ENCODE data around the gene CEP97. TPM values are rescaled to one million over a fixed set of nuclear protein-coding genes. Genes with fewer than 3 reads are reported as not detected.

The CEP97 gene, protein sequence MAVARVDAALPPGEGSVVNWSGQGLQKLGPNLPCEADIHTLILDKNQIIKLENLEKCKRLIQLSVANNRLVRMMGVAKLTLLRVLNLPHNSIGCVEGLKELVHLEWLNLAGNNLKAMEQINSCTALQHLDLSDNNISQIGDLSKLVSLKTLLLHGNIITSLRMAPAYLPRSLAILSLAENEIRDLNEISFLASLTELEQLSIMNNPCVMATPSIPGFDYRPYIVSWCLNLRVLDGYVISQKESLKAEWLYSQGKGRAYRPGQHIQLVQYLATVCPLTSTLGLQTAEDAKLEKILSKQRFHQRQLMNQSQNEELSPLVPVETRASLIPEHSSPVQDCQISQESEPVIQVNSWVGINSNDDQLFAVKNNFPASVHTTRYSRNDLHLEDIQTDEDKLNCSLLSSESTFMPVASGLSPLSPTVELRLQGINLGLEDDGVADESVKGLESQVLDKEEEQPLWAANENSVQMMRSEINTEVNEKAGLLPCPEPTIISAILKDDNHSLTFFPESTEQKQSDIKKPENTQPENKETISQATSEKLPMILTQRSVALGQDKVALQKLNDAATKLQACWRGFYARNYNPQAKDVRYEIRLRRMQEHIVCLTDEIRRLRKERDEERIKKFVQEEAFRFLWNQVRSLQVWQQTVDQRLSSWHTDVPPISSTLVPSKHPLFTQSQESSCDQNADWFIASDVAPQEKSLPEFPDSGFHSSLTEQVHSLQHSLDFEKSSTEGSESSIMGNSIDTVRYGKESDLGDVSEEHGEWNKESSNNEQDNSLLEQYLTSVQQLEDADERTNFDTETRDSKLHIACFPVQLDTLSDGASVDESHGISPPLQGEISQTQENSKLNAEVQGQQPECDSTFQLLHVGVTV
- total RNA-seq = 10 to 100 TPM in 1 of 3 donors, 1 to 10 TPM in 2; 8.5 to 11.0 (median 9.4) TPM
- total RNA-seq (2013) = 14.8 TPM

DNA sequence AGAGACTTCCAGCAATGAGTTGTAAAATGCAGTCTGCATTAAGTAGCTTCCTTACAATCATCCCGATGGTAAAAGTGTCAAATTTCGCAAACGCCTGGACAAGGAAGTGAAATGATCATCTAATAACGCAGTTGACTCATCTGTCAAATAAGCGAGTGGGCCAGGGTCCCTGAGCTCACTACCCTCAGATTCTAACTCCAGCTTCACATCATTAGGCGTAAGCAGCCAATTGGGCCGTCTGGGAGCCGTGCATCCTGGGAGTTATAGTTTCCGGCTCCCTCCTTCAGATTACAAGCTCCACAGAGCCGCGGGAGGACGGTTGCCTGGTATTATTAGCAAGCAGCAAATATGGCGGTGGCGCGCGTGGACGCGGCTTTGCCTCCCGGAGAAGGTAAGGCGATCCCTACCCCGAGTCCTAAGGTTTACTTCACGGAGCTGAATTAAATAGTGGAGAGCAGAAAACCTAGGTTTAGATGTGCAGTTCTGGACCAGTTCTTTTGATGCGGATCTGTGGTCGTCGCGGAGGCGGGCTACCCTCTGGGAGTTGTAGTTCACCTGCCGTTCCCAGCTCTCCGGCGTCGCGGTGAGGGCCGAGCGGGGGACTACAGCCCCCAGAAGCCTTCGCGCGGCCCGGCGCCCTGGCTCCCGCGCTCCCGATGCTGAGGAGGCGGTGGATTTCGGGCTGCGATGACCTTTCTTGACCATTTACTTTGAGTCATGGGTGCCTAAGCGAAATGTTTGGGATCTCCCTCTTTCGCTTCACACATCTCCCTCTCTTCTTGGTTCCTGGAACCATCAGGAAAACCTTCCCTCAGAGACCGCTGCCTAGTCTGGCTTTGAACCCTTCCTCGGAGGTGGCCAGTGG is at the start of gene CEP97:
CEP97 (plus strand) TSS at position 286 of the 865 bp plus-strand sequence; CDS start at position 349, 63 bp downstream.
- H3K27me3 Mint-ChIP-seq (ENCODE audit: low read depth in 2 of 2) = no peaks in the 10 kb centered on the region
- peak within 1 kb of the TSS; percentile 98 for H3K4me3 Mint-ChIP-seq
- ATAC-seq (peak; percentile 96 to 100 (median 97)), DNase-seq (peak; percentile 79 to 91)
- no peaks in the 10 kb centered on the region for H3K9me3 Mint-ChIP-seq
- peaks cover 17 to 25% of the 10 kb centered on the region in 2 donors for H3K4me1 Mint-ChIP-seq
- H3K36me3 Mint-ChIP-seq = no peaks in the 10 kb centered on the region
- Histone ChIP-seq H3K4me1 (ENCODE audit: control insufficient read depth, insufficient read depth, low read length) (peaks cover 12% of the 10 kb centered on the region), H3K27me3 (ENCODE audit: control insufficient read depth, insufficient read depth, low read length) (no peaks in the 10 kb centered on the region), H3K27ac (ENCODE audit: low read length) (peak within 1 kb of the TSS; percentile 54), H3K36me3 (ENCODE audit: control insufficient read depth, insufficient read depth, low read length) (peaks cover 8% of the 10 kb centered on the region), H3K4me3 (ENCODE audit: low read length) (peak within 1 kb of the TSS; percentile 82), H3K9me3 (ENCODE audit: control insufficient read depth, insufficient read depth, low read length) (no peaks in the 10 kb centered on the region)
- TF ChIP-seq, protein P1, sequence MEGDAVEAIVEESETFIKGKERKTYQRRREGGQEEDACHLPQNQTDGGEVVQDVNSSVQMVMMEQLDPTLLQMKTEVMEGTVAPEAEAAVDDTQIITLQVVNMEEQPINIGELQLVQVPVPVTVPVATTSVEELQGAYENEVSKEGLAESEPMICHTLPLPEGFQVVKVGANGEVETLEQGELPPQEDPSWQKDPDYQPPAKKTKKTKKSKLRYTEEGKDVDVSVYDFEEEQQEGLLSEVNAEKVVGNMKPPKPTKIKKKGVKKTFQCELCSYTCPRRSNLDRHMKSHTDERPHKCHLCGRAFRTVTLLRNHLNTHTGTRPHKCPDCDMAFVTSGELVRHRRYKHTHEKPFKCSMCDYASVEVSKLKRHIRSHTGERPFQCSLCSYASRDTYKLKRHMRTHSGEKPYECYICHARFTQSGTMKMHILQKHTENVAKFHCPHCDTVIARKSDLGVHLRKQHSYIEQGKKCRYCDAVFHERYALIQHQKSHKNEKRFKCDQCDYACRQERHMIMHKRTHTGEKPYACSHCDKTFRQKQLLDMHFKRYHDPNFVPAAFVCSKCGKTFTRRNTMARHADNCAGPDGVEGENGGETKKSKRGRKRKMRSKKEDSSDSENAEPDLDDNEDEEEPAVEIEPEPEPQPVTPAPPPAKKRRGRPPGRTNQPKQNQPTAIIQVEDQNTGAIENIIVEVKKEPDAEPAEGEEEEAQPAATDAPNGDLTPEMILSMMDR (IDR thresholded peaks at IDR 0.05) = no peak
- intact Hi-C loops (cut with micrococcal nuclease) = loop anchor here (1.0 to 2.0 kb wide), 4 partner anchors 38 to 127 kb away; partner anchors contain the start of genes NXPE3, RPL24 and ZBTB11
- under 1% methylated on average over 49 of the region's 49 CpGs for WGBS (ENCODE audit: insufficient coverage)
- peak within 1 kb of the TSS; percentile 90 to 95 for H3K27ac Mint-ChIP-seq

DNA sequence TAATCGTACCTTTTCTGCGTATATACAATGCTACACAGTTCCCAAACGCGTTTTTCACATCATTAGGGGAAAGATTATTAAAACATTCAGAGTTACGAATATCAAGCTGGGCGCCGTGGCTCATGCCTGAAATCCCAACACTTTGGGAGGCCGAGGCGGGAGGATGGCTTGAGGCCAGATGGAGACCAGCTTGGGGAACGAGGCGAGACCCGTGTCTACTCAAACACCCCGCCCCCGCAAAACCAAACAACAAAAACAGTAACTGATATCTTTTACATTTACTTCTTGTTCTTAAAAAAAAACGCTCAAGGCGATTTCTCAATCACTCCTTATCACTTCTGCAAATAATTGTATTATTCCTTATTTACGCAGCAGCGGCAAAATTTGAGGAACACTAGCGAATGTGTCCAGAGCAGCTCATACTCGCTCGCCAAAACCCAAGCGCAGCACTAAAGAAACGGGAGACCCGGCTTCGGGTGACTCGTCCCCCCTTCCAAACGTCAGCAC is 48.7 kb upstream of the CEP97 start:
- H3K27me3 ChIP-seq (ENCODE audit: control insufficient read depth, insufficient read depth, low read length) = no peaks in the 10 kb centered on the region
- H3K27me3 Mint-ChIP-seq (ENCODE audit: low read depth in 2 of 2) = no peaks in the 10 kb centered on the region
- peak overlapping the region; percentile 96 to 98 for H3K27ac Mint-ChIP-seq
- no peak for ATAC-seq
- no peak for DNase-seq
- peaks cover 3% of the 10 kb centered on the region for H3K36me3 Mint-ChIP-seq
- peaks cover 42 to 45% of the 10 kb centered on the region in 2 donors for H3K4me1 Mint-ChIP-seq
- TF ChIP-seq, protein P1 (IDR thresholded peaks at IDR 0.05) = no peak
- 14% methylated on average over 27 of the region's 27 CpGs for WGBS (ENCODE audit: insufficient coverage)
- H3K4me3 ChIP-seq (ENCODE audit: low read length) = peak overlapping the region; percentile 92
- H3K4me3 Mint-ChIP-seq = peak overlapping the region; percentile 97
- peaks cover 19% of the 10 kb centered on the region for H3K36me3 ChIP-seq (ENCODE audit: control insufficient read depth, insufficient read depth, low read length)
- H3K9me3 ChIP-seq (ENCODE audit: control insufficient read depth, insufficient read depth, low read length) = no peaks in the 10 kb centered on the region
- H3K4me1 ChIP-seq (ENCODE audit: control insufficient read depth, insufficient read depth, low read length) = peaks cover 20% of the 10 kb centered on the region
- intact Hi-C loops (cut with micrococcal nuclease) = loop anchor here (1.0 to 10.0 kb wide), 6 partner anchors 31 to 1271 kb away; partner anchors contain the start of genes LNP1, NXPE3, PCNP and TOMM70
- peak overlapping the region; percentile 98 for H3K27ac ChIP-seq (ENCODE audit: low read length)
- H3K9me3 Mint-ChIP-seq = no peaks in the 10 kb centered on the region

DNA sequence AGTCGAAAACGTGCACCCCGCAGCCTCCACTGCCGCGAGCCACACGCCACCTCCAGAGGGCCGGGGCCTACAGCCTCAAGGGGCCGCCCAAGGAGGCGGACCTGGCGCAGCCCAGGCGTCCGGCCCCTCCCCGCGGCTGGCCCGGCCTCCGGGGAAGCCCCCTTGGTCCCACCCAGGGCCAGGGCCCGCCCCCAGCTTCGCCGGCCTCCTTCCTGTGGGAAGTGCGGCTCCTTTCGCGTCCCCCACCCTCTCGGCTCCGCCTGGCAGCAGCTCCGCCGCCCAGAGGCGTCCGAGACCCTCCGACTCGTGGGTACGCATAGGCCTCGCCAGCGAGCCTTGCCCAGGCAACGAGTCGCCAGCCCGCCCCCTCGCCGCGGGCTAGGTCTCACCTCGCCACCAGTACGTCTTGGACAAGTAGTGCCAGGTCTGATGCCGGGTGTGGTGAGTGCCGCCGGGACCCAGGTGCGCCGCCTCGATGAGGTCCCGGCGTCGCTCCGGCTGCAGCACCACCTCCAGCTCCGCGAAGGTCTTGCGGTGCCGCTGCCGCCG is 48.1 kb upstream of the CEP97 start:
- intact Hi-C loops (cut with micrococcal nuclease) = loop anchor here (1.0 to 10.0 kb wide), 6 partner anchors 32 to 1271 kb away; partner anchors contain the start of genes LNP1, NXPE3, PCNP and TOMM70
- peak overlapping the region; percentile 92 for H3K4me3 ChIP-seq (ENCODE audit: low read length)
- H3K4me1 Mint-ChIP-seq = peaks cover 47 to 50% of the 10 kb centered on the region in 2 donors

More for the DNA sequence above, 48.1 kb upstream of the CEP97 start:
- no peaks in the 10 kb centered on the region for H3K27me3 ChIP-seq (ENCODE audit: control insufficient read depth, insufficient read depth, low read length)
- DNase-seq (peak; percentile 96 to 97), ATAC-seq (peak; percentile 88 to 97 (median 89))
- peaks cover 20% of the 10 kb centered on the region for H3K4me1 ChIP-seq (ENCODE audit: control insufficient read depth, insufficient read depth, low read length)
- H3K36me3 ChIP-seq (ENCODE audit: control insufficient read depth, insufficient read depth, low read length) = peaks cover 18% of the 10 kb centered on the region
- WGBS (ENCODE audit: insufficient coverage) = under 1% methylated on average over 57 of the region's 57 CpGs
- Mint-ChIP-seq H3K4me3 (peak overlapping the region; percentile 97), H3K9me3 (no peaks in the 10 kb centered on the region), H3K27me3 (ENCODE audit: low read depth in 2 of 2) (no peaks in the 10 kb centered on the region), H3K27ac (peak overlapping the region; percentile 96 to 98), H3K36me3 (peaks cover 8% of the 10 kb centered on the region)
- H3K9me3 ChIP-seq (ENCODE audit: control insufficient read depth, insufficient read depth, low read length) = no peaks in the 10 kb centered on the region
- H3K27ac ChIP-seq (ENCODE audit: low read length) = peak overlapping the region; percentile 98
- TF ChIP-seq, protein P1 (IDR thresholded peaks at IDR 0.05) = no peak

Measured in natural killer cell (primary cell).